ENCODE data around the gene P2RX6.

- no peak for TF ChIP-seq SIN3A (IDR thresholded peaks at IDR 0.05; ENCODE audit: borderline replicate concordance, insufficient read depth, low read depth, low read length)
- no peak for TF ChIP-seq CTCF (IDR thresholded peaks at IDR 0.05)
Measured at GRCh38 chr22:20986365-20986764, 28.6 kb upstream of the P2RX6 start.

All from Panc1 (cell line).